ENCODE measurements around the gene HTR4.

DNA sequence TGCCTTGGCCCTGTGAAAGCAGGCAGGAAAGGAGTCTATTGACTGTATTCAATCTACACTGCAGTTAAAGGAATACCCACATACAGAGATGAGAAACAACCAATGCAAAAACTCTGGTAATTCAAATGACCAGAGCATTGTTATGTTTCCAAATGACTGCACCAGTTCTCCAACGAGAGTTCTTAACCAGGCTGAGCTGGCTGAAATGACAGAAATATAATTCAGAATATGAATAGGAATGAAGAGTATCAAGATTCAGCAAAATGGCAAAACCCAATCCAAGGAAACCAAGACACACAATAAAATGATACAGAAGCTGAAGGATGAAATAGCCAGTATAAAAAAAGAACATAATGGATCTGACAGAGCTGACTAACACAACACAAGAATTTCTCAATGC lies 119.1 kb downstream of the HTR4 start:
- TF ChIP-seq POLR2A (IDR thresholded peaks at IDR 0.05; ENCODE audit: low read length): no peak
- TF ChIP-seq GATA1 (IDR thresholded peaks at IDR 0.05; ENCODE audit: low read depth, low read length): no peak
